Thymus (tissue), 11 donors: ENCODE results near the gene ITPKA. TPM values are rescaled to one million over a fixed set of nuclear protein-coding genes. Genes with fewer than 3 reads are reported as not detected.
A peak's percentile ranks its signal among the peaks of the same experiment; 100 is the strongest.

Source experiments
- DNase-seq, 9 donors: peaks; one replicate each; pipeline ENCODE4 v3.0.0-alpha.2; 2013; ENCODE audit warnings: low spot score in 9 of 9, low read depth in 6 of 9, missing footprints in 1 of 9
- H3K27ac ChIP-seq, 2 donors: one replicate each; pipeline ENCODE4 v1.5.1; 2013; ENCODE audit warnings: control low read depth in 1 of 2, low read depth in 1 of 2, low read length in 1 of 2, mild to moderate bottlenecking in 1 of 2, moderate library complexity in 1 of 2
- H3K27me3 ChIP-seq, 2 donors: one replicate each; pipeline ENCODE4 v1.5.1; 2013; ENCODE audit warnings: low read length in 1 of 2; ENCODE audit not compliant: control insufficient read depth in 2 of 2, insufficient read depth in 1 of 2
- H3K36me3 ChIP-seq, 2 donors: one replicate each; pipeline ENCODE4 v1.5.1; 2013; ENCODE audit warnings: low read length in 1 of 2, mild to moderate bottlenecking in 1 of 2, moderate library complexity in 1 of 2; ENCODE audit not compliant: control insufficient read depth in 2 of 2, insufficient read depth in 2 of 2
- H3K4me1 ChIP-seq, 2 donors: one replicate each; pipeline ENCODE4 v1.5.1; 2013; ENCODE audit warnings: low read length in 2 of 2; ENCODE audit not compliant: control insufficient read depth in 2 of 2, insufficient read depth in 2 of 2
- H3K4me3 ChIP-seq, 2 donors: one replicate each; pipeline ENCODE4 v1.5.1; 2013; ENCODE audit warnings: low read length in 2 of 2, control low read depth in 1 of 2, mild to moderate bottlenecking in 1 of 2
- H3K9me3 ChIP-seq, 2 donors: one replicate each; pipeline ENCODE4 v1.5.1; 2013; ENCODE audit warnings: low read length in 1 of 2, mild to moderate bottlenecking in 1 of 2; ENCODE audit not compliant: control insufficient read depth in 2 of 2, insufficient read depth in 1 of 2
- WGBS: extraction: QIAGEN DNeasy Blood & Tissue Kit; methylation state at CpG from one replicate; pipeline ENCODE4 v1.1.7; 2013; 5-methylcytosine and 5-hydroxymethylcytosine counted together
- polyA plus RNA-seq: library from polyadenylated mRNA; stranded (reverse); fragments of 200-250 nt; gene quantifications from one replicate; pipeline ENCODE4 v1.2.3, GENCODE V29; 2013
- total RNA-seq: library from RNA; stranded (reverse); fragments of 120-200 nt; gene quantifications from one replicate; pipeline ENCODE4 v1.2.4, GENCODE V29; 2013
- donor health status: healthy.

Gene ITPKA
- total and polyA plus RNA-seq, 2 donors: 0.24 to 0.66 TPM

DNA sequence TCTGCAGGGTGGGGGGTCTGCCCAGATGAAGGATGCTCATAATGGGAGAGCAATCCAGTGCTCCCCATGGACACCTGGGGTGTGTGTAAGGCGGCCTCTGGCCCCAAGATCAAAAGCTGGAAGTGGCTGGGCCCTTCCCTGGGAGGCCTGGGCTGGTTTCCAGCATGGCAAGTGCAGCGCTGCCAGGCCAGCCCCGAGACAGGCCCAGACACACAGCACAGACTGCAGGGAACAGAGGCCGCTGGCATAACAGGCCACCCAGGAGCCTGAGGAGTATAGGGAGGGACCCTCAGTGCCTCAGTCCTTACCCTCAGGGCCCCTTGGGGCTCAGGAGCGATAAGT, 10.0 kb downstream of the ITPKA start:
- Histone ChIP-seq H3K4me1 (peaks cover 10 to 27% of the 10 kb centered on the region in 2 donors), H3K27me3 (peaks cover 54 to 96% of the 10 kb centered on the region in 2 donors), H3K27ac (no peak overlapping the region), H3K9me3 (peaks cover 0 to 6% of the 10 kb centered on the region in 2 donors), H3K4me3 (no peak overlapping the region), H3K36me3 (no peaks in the 10 kb centered on the region)
- no peak for DNase-seq
- WGBS: 90% methylated on average over 5 of the region's 5 CpGs

GRCh38 chr15:41504751-41505492, 11.2 kb downstream of the ITPKA start:
- no peak overlapping the region for H3K4me3 ChIP-seq
- WGBS: 98% methylated on average over 13 of the region's 13 CpGs
- H3K4me1 ChIP-seq: peaks cover 10 to 27% of the 10 kb centered on the region in 2 donors
- DNase-seq: no peak
- no peaks in the 10 kb centered on the region for H3K36me3 ChIP-seq
- peaks cover 54 to 96% of the 10 kb centered on the region in 2 donors for H3K27me3 ChIP-seq
- H3K9me3 ChIP-seq: peaks cover 0 to 6% of the 10 kb centered on the region in 2 donors
- H3K27ac ChIP-seq: no peak overlapping the region

DNA sequence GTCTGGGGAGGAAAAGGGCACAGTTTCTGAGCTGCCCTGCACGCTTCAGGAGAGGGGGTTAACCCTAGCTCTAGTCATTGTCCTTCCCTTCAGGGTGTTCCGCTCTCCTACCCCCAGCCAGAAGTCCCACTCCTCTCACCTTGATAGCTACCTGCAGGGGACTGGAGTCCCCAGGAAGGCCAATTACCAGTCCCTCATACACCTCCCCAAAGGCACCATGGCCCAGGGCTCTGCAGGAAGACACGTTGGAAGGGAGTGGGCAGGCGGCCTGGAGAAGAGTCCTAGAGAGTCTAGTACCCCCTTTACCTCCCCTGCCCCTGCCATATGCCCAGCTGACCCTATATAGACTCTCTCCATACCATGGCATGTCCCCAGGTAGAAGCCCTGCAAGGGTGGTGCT, 12.1 kb downstream of the ITPKA start:
- H3K4me1 ChIP-seq: peaks cover 10 to 27% of the 10 kb centered on the region in 2 donors
- no peak overlapping the region for H3K4me3 ChIP-seq
- H3K9me3 ChIP-seq: peaks cover 0 to 6% of the 10 kb centered on the region in 2 donors
- 96% methylated on average over 4 of the region's 4 CpGs for WGBS
- H3K36me3 ChIP-seq: no peaks in the 10 kb centered on the region
- no peak for DNase-seq
- no peak overlapping the region for H3K27ac ChIP-seq
- H3K27me3 ChIP-seq: peaks cover 53 to 96% of the 10 kb centered on the region in 2 donors

- no peak overlapping the region for H3K4me3 ChIP-seq
- H3K9me3 ChIP-seq: peaks cover 0 to 6% of the 10 kb centered on the region in 2 donors
- H3K27ac ChIP-seq: no peak overlapping the region
- DNase-seq: no peak
- WGBS: 84% methylated on average over 10 of the region's 10 CpGs
- no peaks in the 10 kb centered on the region for H3K36me3 ChIP-seq
- H3K27me3 ChIP-seq: peaks cover 53 to 96% of the 10 kb centered on the region in 2 donors
- peaks cover 6 to 20% of the 10 kb centered on the region in 2 donors for H3K4me1 ChIP-seq
These were observed 13.2 kb downstream of the ITPKA start for GRCh38 chr15:41506796-41507341.

DNA sequence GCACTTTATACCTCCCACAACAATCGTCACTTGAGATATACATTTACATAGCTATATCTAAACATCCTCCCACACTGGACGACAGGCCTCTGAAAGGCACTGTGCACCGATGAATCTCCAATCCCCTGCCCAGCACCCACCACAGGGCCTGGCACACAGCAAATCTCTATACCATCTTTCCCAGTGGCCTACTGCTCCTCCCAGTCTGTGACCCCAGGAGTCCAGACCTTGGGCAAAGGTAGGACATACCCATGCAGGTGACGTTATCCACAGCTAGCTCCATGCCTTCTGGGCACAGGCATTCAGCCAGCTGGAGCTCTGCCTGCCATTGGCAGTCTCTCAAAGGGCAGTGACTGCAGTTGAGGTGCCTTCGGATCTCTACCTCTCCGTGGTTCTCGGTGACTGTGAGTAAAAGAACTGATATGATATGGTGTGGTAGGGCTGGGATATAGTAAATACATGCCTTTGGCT, 14.2 kb downstream of the ITPKA start:
- DNase-seq: no peak
- WGBS: 95% methylated on average over 7 of the region's 7 CpGs
- no peaks in the 10 kb centered on the region for H3K36me3 ChIP-seq
- H3K9me3 ChIP-seq: peaks cover 0 to 5% of the 10 kb centered on the region in 2 donors
- H3K27me3 ChIP-seq: peaks cover 51 to 96% of the 10 kb centered on the region in 2 donors
- no peak overlapping the region for H3K4me3 ChIP-seq
- H3K4me1 ChIP-seq: peaks cover 9 to 20% of the 10 kb centered on the region in 2 donors
- H3K27ac ChIP-seq: no peak overlapping the region

DNA sequence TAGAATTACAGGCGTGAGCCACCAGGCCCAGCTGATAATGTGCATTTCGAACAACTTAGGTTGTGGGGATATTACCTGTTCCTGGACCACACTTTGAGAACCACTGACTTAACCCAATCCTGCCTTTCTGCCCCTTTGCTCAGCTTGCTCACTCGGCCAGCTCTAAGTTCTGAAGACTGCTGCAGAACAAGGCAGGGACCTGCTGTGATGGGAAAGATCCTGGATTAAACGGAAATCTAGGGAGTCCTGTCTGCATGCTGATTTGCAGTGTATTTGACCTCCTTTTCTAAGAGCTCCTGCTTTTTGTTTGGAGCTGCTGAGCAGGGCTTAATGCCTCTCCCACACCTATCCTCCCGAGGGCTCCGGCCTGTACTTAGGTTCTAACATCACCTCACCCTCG, 17.1 kb downstream of the ITPKA start:
- Histone ChIP-seq H3K4me1 (peaks cover 11 to 24% of the 10 kb centered on the region in 2 donors), H3K4me3 (no peak overlapping the region), H3K36me3 (no peaks in the 10 kb centered on the region), H3K27ac (no peak overlapping the region), H3K9me3 (peaks cover 0 to 4% of the 10 kb centered on the region in 2 donors), H3K27me3 (peaks cover 48 to 84% of the 10 kb centered on the region in 2 donors)
- no peak for DNase-seq
- WGBS: 86% methylated on average over 7 of the region's 7 CpGs

DNA sequence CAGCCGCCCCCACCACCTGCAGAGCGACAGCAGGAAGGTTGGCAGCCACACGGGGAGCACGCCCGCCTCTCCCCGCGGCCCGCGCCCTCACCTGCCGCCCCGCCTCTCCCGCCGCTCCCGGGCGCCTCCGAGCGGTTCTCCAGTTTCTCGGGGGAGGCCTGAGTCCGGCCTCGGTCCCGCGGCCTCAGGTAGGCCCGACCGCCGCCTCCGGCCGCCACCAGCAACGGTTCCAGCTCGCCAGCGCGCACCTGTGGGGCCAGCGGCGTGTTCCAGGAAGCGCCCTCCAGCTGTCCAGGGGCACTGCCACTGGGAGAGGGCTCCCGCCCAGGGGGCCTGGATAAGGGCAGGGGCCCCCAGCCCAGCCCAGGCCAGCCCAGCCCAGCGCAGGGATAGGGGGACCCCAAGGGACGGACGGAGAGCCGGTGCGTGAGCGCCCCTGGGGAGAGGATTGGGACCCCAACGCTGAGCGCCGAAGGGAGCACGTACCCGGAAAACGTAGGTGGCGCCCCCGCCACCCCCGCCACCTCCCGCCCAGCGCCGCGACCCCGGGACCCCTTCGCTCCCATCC, 17.7 kb downstream of the ITPKA start:
- Histone ChIP-seq H3K4me3 (peak overlapping the region in 1 of 2 donors; percentile 27), H3K27ac (no peak overlapping the region), H3K36me3 (no peaks in the 10 kb centered on the region), H3K4me1 (peaks cover 11 to 24% of the 10 kb centered on the region in 2 donors), H3K27me3 (peaks cover 45 to 78% of the 10 kb centered on the region in 2 donors), H3K9me3 (peaks cover 0 to 4% of the 10 kb centered on the region in 2 donors)
- WGBS: 9% methylated on average over 56 of the region's 56 CpGs
- DNase-seq: no peak

- H3K27me3 ChIP-seq: peaks cover 45 to 76% of the 10 kb centered on the region in 2 donors
- peak overlapping the region in 1 of 2 donors; percentile 27 for H3K4me3 ChIP-seq
- peaks cover 11 to 24% of the 10 kb centered on the region in 2 donors for H3K4me1 ChIP-seq
- no peak overlapping the region for H3K27ac ChIP-seq
- DNase-seq: peak in 1 of 9 donors; percentile 27
- WGBS: 2% methylated on average over 49 of the region's 49 CpGs
- H3K36me3 ChIP-seq: no peaks in the 10 kb centered on the region
- H3K9me3 ChIP-seq: peaks cover 0 to 4% of the 10 kb centered on the region in 2 donors
These were observed 18.3 kb downstream of the ITPKA start for GRCh38 chr15:41511899-41512369.

- Histone ChIP-seq H3K4me1 (peaks cover 11 to 24% of the 10 kb centered on the region in 2 donors), H3K36me3 (peaks cover 2 to 5% of the 10 kb centered on the region in 2 donors), H3K27ac (no peak overlapping the region), H3K27me3 (peaks cover 45 to 70% of the 10 kb centered on the region in 2 donors), H3K4me3 (peak overlapping the region in 1 of 2 donors; percentile 29), H3K9me3 (peaks cover 0 to 4% of the 10 kb centered on the region in 2 donors)
- DNase-seq: no peak
- WGBS: 13% methylated on average over 33 of the region's 33 CpGs
These were observed 18.9 kb downstream of the ITPKA start for GRCh38 chr15:41512512-41512939.
